Measurements from ENCODE around the gene INO80C. TPM values are rescaled to one million over a fixed set of nuclear protein-coding genes. Genes with fewer than 3 reads are reported as not detected.
"Not testable (repeated sequence)": the region's sequence is repeated elsewhere in the genome, so short reads cannot be mapped to it uniquely, and the experiment has no call there.

INO80C gene
- polyA plus RNA-seq, 1 donor (not counting 4 experiments of a cell fraction or from before 2014, with no cell fraction given): 54.7 TPM

DNA sequence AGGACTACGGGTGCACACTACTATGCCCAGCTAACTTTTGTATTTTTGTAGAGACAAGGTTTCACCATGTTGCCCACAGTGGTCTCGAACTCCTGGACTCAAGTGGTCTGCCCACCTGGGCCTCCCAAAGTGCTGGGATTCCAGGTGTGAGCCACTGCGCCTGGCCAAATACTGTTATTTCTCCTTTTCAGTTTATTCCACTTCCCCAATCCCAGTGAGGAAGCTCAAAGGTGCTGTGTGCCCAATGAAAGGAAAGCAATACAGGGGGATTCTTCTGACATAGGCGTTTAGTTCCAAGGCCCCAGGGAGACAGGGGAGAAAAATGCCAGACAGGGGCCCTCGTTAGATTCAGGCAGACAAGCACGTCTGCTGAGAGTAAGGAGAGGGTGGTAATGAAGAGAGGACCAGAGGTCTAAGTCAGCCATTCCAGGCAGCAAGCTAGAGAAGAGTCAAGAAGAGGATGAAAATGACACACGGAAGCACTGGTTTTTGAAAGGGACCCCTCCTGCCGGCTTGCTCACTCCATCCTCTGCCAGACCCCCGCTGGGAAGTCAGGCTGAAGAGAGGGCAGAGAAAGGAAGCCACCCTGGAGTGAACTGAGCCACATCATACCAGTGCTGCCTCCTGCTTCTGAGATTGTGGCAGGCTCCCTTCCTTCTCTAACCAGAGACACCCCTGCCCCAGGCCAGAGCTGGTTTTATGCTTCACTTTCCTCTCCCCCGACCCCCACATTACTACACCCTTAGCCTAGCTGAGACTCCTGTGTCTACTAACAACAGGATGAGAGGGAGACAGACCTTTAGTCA, 6.7 kb downstream of the INO80C start:
- H3K9me1 ChIP-seq (ENCODE audit: control insufficient read depth, extremely low read depth, insufficient read depth, low read length): no peaks in the 10 kb centered on the region
- H3K27ac ChIP-seq (ENCODE audit: control insufficient read depth, insufficient read depth, low read length): no peak overlapping the region
- H3K4me2 ChIP-seq (ENCODE audit: control insufficient read depth, extremely low read depth, insufficient read depth, low read depth, low read length): no peak overlapping the region
- H3K9ac ChIP-seq (ENCODE audit: control insufficient read depth, extremely low read depth, insufficient read depth, low read length): no peak overlapping the region
- H3K36me3 ChIP-seq (ENCODE audit: control insufficient read depth in 2 of 2, extremely low read depth in 1 of 2, insufficient read depth in 2 of 2, low read length in 2 of 2): no peaks in the 10 kb centered on the region
- H3K27me3 ChIP-seq (ENCODE audit: control insufficient read depth, extremely low read depth, insufficient read depth, low read length): no peaks in the 10 kb centered on the region
- H4K20me1 ChIP-seq (ENCODE audit: control insufficient read depth, extremely low read depth, insufficient read depth, low read length): no peaks in the 10 kb centered on the region
- no peaks in the 10 kb centered on the region for H3K9me3 ChIP-seq (ENCODE audit: control insufficient read depth, low read depth, low read length)
- dilution Hi-C loops (cut with MboI; ENCODE audit: extremely low pct_ligation_motif_present, low sequenced_read_pairs): no loop called here
- no peak overlapping the region for H2AFZ ChIP-seq (ENCODE audit: control insufficient read depth, low read length)
- peaks cover 11% of the 10 kb centered on the region for H3K4me1 ChIP-seq (ENCODE audit: control insufficient read depth, extremely low read depth, insufficient read depth, low read length)
- no peak overlapping the region for H3K4me3 ChIP-seq (ENCODE audit: control insufficient read depth in 2 of 3, extremely low read depth in 1 of 3, insufficient read depth in 2 of 3, low read depth in 1 of 3, low read length in 3 of 3)
- no peak for TF ChIP-seq CTCF (optimal IDR thresholded peaks at IDR 0.05 in 1 of 3, IDR thresholded peaks at IDR 0.05 in 1 of 3, conservative IDR thresholded peaks at IDR 0.05 in 1 of 3; ENCODE audit: extremely low read depth in 1 of 3, insufficient read depth in 2 of 3, low read length in 3 of 3)
- TF ChIP-seq EZH2 (IDR thresholded peaks at IDR 0.05; ENCODE audit: low read length): no peak
- DNase-seq (ENCODE audit: low read depth, low spot score) (no peak), FAIRE-seq (no peak)
- H3K79me2 ChIP-seq (ENCODE audit: control insufficient read depth, insufficient read depth, low read length): peaks cover 48% of the 10 kb centered on the region

GRCh38 chr18:35489913-35490490, 7.8 kb downstream of the INO80C start:
- no peak for FAIRE-seq
- no peak for TF ChIP-seq CTCF (optimal IDR thresholded peaks at IDR 0.05 in 1 of 3, IDR thresholded peaks at IDR 0.05 in 1 of 3, conservative IDR thresholded peaks at IDR 0.05 in 1 of 3; ENCODE audit: extremely low read depth in 1 of 3, insufficient read depth in 2 of 3, low read length in 3 of 3)
- TF ChIP-seq EZH2 (IDR thresholded peaks at IDR 0.05; ENCODE audit: low read length): no peak

DNA sequence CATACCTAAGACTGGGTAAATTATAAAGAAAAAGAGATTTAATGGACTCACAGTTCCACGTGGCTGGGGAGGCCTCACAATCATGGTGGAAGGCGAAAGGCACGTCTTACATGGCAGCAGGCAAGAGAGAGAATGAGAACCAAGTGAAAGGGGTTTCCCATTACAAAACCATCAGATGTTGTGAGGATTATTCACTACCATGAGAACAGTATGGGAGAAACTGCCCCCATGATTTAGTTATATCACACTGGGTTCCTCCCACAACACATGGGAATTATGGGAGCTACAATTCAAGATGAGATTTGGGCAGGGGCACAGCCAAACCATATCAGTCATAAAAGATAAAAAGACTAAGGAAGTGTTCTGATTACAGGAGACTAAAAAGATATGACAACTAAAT, 8.5 kb downstream of the INO80C start:
- H4K20me1 ChIP-seq (ENCODE audit: control insufficient read depth, extremely low read depth, insufficient read depth, low read length); FAIRE-seq; DNase-seq (ENCODE audit: low read depth, low spot score); H3K4me1 ChIP-seq (ENCODE audit: control insufficient read depth, extremely low read depth, insufficient read depth, low read length); H3K36me3 ChIP-seq (ENCODE audit: control insufficient read depth in 2 of 2, extremely low read depth in 1 of 2, insufficient read depth in 2 of 2, low read length in 2 of 2); H3K4me2 ChIP-seq (ENCODE audit: control insufficient read depth, extremely low read depth, insufficient read depth, low read depth, low read length); dilution Hi-C loops (cut with MboI; ENCODE audit: extremely low pct_ligation_motif_present, low sequenced_read_pairs); H3K27ac ChIP-seq (ENCODE audit: control insufficient read depth, insufficient read depth, low read length); H3K9ac ChIP-seq (ENCODE audit: control insufficient read depth, extremely low read depth, insufficient read depth, low read length); H3K27me3 ChIP-seq (ENCODE audit: control insufficient read depth, extremely low read depth, insufficient read depth, low read length); H3K9me1 ChIP-seq (ENCODE audit: control insufficient read depth, extremely low read depth, insufficient read depth, low read length); H3K4me3 ChIP-seq (ENCODE audit: control insufficient read depth in 2 of 3, extremely low read depth in 1 of 3, insufficient read depth in 2 of 3, low read depth in 1 of 3, low read length in 3 of 3); H3K9me3 ChIP-seq (ENCODE audit: control insufficient read depth, low read depth, low read length); H2AFZ ChIP-seq (ENCODE audit: control insufficient read depth, low read length): not testable (repeated sequence)
- peaks cover 38% of the 10 kb centered on the region for H3K79me2 ChIP-seq (ENCODE audit: control insufficient read depth, insufficient read depth, low read length)

More at GRCh38 chr18:35489913-35490490, 7.8 kb downstream of the INO80C start:
- H3K36me3 ChIP-seq (ENCODE audit: control insufficient read depth in 2 of 2, extremely low read depth in 1 of 2, insufficient read depth in 2 of 2, low read length in 2 of 2): no peaks in the 10 kb centered on the region
- no peak overlapping the region for H3K4me2 ChIP-seq (ENCODE audit: control insufficient read depth, extremely low read depth, insufficient read depth, low read depth, low read length)
- no peak overlapping the region for H3K4me3 ChIP-seq (ENCODE audit: control insufficient read depth in 2 of 3, extremely low read depth in 1 of 3, insufficient read depth in 2 of 3, low read depth in 1 of 3, low read length in 3 of 3)
- no peak overlapping the region for H2AFZ ChIP-seq (ENCODE audit: control insufficient read depth, low read length)
- no peak overlapping the region for H3K9ac ChIP-seq (ENCODE audit: control insufficient read depth, extremely low read depth, insufficient read depth, low read length)
- H4K20me1 ChIP-seq (ENCODE audit: control insufficient read depth, extremely low read depth, insufficient read depth, low read length): no peaks in the 10 kb centered on the region
- no peaks in the 10 kb centered on the region for H3K9me1 ChIP-seq (ENCODE audit: control insufficient read depth, extremely low read depth, insufficient read depth, low read length)
- no peak overlapping the region for H3K27ac ChIP-seq (ENCODE audit: control insufficient read depth, insufficient read depth, low read length)
- H3K9me3 ChIP-seq (ENCODE audit: control insufficient read depth, low read depth, low read length): no peaks in the 10 kb centered on the region
- H3K79me2 ChIP-seq (ENCODE audit: control insufficient read depth, insufficient read depth, low read length): peaks cover 39% of the 10 kb centered on the region
- no peak for DNase-seq (ENCODE audit: low read depth, low spot score)
- dilution Hi-C loops (cut with MboI; ENCODE audit: extremely low pct_ligation_motif_present, low sequenced_read_pairs): no loop called here
- H3K4me1 ChIP-seq (ENCODE audit: control insufficient read depth, extremely low read depth, insufficient read depth, low read length): peaks cover 6% of the 10 kb centered on the region
- no peaks in the 10 kb centered on the region for H3K27me3 ChIP-seq (ENCODE audit: control insufficient read depth, extremely low read depth, insufficient read depth, low read length)
